Lower leg skin (tissue), 4 donors: ENCODE results near the gene GABBR2. TPM values are rescaled to one million over a fixed set of nuclear protein-coding genes. Genes with fewer than 3 reads are reported as not detected.

ENCODE experiments used
- DNase-seq, 2 donors: peaks; one replicate each; pipeline ENCODE4 v3.0.0-alpha.2; 2019; ENCODE audit warnings: low spot score in 2 of 2
- H3K4me3 ChIP-seq: fragments of 200-600 bp; sonication (generic); 2 replicates; pipeline ENCODE4 v1.5.1; 2017; ENCODE audit warnings: mild to moderate bottlenecking, low read depth; ENCODE audit not compliant: poor library complexity, severe bottlenecking
- CTCF ChIP-seq, 3 donors: fragments of 450-650 bp; IDR thresholded peaks; one replicate each; pipeline ENCODE4 v1.5.1; 2016; ENCODE audit warnings: antibody characterized with exemption in 3 of 3, mild to moderate bottlenecking in 3 of 3, moderate library complexity in 2 of 3
- POLR2A ChIP-seq, 2 donors: fragments of 450-650 bp; IDR thresholded peaks; one replicate each; pipeline ENCODE4 v1.6.1; 2016 to 2017; ENCODE audit warnings: antibody characterized with exemption in 2 of 2, mild to moderate bottlenecking in 1 of 2, moderate library complexity in 1 of 2
- WGBS, 2 donors: methylation state at CpG; one replicate each; pipeline ENCODE4 v1.1.5; 2018; 5-methylcytosine and 5-hydroxymethylcytosine counted together
- intact Hi-C: fragments of 100-400 bp; cut with DNase I; formaldehyde crosslinking; loops from one replicate; pipeline ENCODE4 v1.15.0; 2023; ENCODE audit warnings: low total_unique reads
- total RNA-seq, 4 donors: library from RNA; depleted of rRNA; stranded (reverse); fragments of >200 nt; gene quantifications; one replicate each; pipeline ENCODE4 v1.1.0, GENCODE V29; 2016

GABBR2 gene
- total RNA-seq, 4 donors from 2014 or later = 0.23 to 4.2 TPM; not detected in 2

- DNase-seq = no peak
- TF ChIP-seq POLR2A (IDR thresholded peaks at IDR 0.05) (no peak), CTCF (IDR thresholded peaks at IDR 0.05) (no peak)
- no peak overlapping the region for H3K4me3 ChIP-seq
- whole genome bisulfite sequencing, 2 donors = 82 to 85% methylated on average over 8 of the region's 8 CpGs
- intact Hi-C loops = no loop called here
Measured at GRCh38 chr9:98418578-98419259, 290.0 kb downstream of the GABBR2 start.

GRCh38 chr9:98416294-98417248 lies 292.2 kb downstream of the GABBR2 start:
- TF ChIP-seq POLR2A (IDR thresholded peaks at IDR 0.05) (no peak), CTCF (IDR thresholded peaks at IDR 0.05) (no peak)
- no peak for DNase-seq
- WGBS, 2 donors = 67 to 71% methylated on average over 10 of the region's 10 CpGs
- no peak overlapping the region for H3K4me3 ChIP-seq
- intact Hi-C loops = no loop called here

GRCh38 chr9:98415782-98416181 lies 293.0 kb downstream of the GABBR2 start:
- no peak overlapping the region for H3K4me3 ChIP-seq
- WGBS, 2 donors = 71 to 73% methylated on average over 4 of the region's 4 CpGs
- TF ChIP-seq POLR2A (IDR thresholded peaks at IDR 0.05) = no peak
- no peak for TF ChIP-seq CTCF (IDR thresholded peaks at IDR 0.05)
- DNase-seq = no peak
- intact Hi-C loops = no loop called here

GRCh38 chr9:98413084-98413483 lies 295.7 kb downstream of the GABBR2 start:
- H3K4me3 ChIP-seq = no peak overlapping the region
- WGBS, 2 donors = 50 to 64% methylated on average over 1 of the region's 1 CpG
- DNase-seq = no peak
- intact Hi-C loops = no loop called here
- no peak for TF ChIP-seq CTCF (IDR thresholded peaks at IDR 0.05)
- no peak for TF ChIP-seq POLR2A (IDR thresholded peaks at IDR 0.05)

GRCh38 chr9:98412101-98412842 lies 296.5 kb downstream of the GABBR2 start:
- TF ChIP-seq POLR2A (IDR thresholded peaks at IDR 0.05) (no peak), CTCF (IDR thresholded peaks at IDR 0.05) (no peak)
- H3K4me3 ChIP-seq = no peak overlapping the region
- no peak for DNase-seq
- 88 to 90% methylated on average over 10 of the region's 10 CpGs for WGBS, 2 donors
- intact Hi-C loops = no loop called here
